GM19463 (cell line): ENCODE results near the gene MBNL2.

Experiments
- ATAC-seq: cut with Tn5 transposase; IDR thresholded peaks from one replicate; pipeline ENCODE4 v1.9.1; 2021; ENCODE audit warnings: mild to moderate bottlenecking, moderate library complexity; ENCODE audit not compliant: unreplicated experiment

MBNL2 gene, protein sequence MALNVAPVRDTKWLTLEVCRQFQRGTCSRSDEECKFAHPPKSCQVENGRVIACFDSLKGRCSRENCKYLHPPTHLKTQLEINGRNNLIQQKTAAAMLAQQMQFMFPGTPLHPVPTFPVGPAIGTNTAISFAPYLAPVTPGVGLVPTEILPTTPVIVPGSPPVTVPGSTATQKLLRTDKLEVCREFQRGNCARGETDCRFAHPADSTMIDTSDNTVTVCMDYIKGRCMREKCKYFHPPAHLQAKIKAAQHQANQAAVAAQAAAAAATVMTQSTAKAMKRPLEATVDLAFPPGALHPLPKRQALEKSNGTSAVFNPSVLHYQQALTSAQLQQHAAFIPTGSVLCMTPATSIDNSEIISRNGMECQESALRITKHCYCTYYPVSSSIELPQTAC

DNA sequence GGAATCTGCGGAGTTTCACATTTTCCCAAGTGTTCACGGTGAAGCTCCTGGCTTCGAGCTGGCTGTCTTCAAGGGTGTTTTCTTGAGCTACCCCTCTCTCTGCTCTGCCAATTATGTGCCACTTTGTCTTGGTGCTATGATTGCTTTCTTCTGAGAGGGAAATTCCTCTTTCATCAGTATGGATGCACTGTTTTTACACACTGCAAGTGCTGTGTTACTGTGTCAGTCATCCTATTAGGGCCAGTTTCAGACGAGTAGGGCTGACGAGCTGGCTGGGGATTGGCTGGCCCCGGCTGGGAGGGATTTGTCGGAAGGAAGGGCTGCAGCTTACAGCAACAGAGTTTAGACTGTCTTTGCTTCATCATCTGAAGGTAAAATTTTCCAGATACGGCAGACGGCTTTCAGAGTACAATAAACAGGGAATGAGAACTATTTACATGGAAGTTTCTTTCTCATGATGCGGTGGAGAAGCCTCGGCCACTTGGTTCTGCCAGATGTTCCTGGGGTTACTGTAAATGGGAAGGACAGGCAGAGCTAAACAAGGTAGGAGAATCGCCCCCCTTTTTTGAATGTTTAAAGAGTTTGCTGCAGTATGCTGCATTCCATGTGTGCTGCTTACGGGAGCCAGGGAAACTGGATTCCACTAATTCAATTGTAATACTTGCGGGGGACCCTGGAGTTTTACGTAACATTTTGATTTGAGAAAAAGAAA lies at the start of gene MBNL2:
TSS of gene MBNL2 (plus strand) at position 345 of the 712 bp plus-strand sequence. CDS start 53,903 bp downstream, outside the sequence.
- ATAC-seq = peak; percentile 96

DNA sequence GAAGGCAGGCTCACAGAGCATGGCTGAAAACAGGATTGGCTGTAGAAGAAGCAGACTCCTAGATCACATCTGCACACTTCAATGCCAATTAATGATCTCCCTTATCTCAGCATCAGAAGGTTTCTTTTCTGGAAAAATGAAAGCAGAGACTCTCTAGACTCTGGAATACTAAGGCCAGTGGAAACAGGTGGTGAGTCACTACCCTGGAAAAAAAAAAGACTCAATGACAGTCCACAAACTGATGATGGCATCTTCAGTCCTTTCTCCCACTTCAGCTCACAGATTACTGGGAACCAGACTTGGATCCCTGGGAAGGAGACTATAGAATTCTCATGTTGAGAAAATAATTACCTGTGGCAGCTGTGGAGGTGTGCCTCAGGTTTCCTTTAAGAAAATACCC lies 47.5 kb upstream of the MBNL2 start:
- ATAC-seq = no peak

DNA sequence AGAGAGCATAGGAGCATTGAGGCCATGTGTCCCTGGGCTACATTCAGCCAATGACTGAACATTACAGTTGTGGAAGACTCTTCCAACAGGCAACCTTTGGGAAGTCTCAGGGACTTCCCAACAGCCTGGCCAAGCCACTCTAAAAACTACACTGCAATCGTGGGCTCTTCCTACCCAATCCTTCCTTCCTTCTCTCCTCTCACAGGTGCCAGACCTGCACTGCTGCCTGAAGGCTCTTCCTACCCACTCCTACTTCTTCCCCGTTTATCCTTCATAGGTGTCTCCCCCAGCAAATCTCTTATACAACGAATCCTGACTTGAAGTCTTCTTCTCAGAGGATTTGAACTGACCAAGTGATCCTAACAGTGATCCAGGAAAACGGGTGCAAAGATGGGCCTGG lies 47.1 kb upstream of the MBNL2 start:
- ATAC-seq = no peak

DNA sequence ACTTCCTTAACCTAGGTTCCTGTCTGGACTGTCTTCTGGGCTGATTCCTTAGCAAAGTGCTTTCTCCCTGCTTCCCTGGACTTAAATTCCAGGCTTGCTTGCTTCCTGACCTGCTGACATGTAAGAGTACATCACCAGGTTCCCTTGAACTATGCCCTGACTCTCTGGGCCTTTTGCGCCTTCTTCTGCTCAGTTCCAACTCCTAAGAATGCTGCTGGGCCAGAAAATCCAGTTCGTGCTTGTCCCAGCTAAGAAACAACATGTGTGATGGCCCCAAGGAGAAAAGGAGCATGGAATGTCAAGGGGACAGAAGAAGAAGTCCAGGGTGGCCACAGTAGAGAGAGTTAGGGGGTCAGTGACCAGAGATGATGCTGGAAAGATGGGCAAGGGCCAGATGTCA lies 42.6 kb upstream of the MBNL2 start:
- ATAC-seq = no peak

DNA sequence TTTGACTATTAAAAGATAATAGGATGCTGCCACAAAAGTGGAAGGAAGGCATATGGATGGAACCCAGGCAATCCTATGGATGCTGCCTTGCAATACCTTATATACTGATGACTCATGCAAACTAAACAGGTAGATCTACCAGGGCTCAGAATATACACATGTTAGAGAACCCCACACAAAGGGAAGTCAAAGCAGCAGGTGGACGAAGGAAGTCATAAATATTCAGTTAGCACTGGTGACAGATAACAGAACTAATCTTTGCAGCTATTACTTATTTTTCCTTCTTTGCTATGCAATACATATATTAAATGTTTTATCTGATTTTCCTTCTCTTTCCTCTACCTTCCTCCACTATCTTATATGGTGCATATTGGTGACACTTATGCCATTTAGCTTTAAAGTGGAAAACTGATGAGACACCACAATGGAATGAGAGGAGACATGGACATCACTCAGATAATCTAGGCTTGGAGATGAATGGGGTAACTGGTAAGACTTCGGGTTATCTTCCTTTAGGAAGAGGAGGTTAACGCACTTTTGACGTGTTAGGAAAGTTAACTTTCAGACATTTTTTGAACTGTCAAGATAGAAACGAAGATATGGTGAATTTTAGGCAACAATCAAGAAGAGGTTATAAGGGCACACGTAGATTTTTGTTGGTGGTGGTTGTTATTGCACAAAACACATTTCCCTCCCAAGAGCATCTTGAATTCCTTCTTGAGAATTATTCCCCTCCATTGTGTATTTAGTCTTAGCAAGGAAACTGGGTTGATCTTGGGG lies 39.8 kb upstream of the MBNL2 start:
- no peak for ATAC-seq

DNA sequence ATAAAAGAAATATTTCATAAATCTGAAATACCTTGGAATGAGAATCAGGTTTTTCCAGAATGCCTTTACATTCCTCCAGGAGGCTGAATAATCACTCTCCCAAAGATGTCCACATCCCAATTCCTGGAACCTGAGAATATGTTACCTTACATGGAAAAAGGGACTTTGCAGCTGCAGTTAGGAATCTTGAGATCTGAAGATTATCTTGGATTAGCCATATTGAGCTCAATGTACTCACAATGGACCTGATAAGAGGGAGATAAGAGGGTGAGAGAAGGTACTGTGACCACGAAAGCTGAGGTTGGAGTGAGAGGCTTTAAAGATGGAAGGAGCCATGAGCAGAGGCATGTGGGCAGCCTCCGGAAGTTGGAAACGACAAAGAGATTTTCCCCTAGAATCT lies 36.8 kb upstream of the MBNL2 start:
- no peak for ATAC-seq

DNA sequence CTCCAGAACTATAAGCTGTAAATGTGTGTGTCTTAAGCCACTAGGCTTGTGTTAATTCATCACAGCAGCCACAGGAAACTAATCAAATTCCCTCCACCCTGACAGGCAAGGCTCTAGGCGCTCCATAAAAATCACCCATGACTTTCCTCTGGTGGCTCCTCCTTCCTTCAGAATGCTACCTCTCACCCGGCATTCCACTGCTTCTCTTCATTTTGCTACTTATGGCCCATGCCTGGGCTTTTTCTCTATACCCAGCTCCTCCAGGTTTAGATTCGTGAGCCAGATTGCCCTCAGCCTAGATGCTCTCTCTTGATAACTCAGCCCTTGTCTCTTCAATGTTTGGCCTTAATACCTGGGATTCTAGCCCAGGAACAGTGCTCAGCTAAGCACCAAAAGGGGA lies 36.4 kb upstream of the MBNL2 start:
- ATAC-seq = no peak

DNA sequence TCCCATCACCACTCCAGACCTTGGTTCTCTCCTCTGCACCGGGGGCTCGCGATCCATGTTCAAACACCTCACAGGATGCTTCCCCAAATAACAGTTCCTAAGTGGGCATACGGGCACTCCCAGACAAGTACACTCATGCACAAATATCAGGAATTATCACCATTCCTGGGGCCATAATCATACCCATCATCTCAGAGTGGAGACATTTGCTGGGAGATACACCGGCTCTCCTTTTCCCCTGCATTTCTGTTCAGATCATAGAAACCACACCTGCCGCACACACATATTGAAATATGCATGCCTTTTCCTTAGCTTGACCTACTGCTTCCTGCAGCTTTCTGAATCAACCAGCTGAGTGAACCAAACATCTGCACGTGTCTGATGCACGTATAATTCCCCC lies 33.9 kb upstream of the MBNL2 start:
- no peak for ATAC-seq

DNA sequence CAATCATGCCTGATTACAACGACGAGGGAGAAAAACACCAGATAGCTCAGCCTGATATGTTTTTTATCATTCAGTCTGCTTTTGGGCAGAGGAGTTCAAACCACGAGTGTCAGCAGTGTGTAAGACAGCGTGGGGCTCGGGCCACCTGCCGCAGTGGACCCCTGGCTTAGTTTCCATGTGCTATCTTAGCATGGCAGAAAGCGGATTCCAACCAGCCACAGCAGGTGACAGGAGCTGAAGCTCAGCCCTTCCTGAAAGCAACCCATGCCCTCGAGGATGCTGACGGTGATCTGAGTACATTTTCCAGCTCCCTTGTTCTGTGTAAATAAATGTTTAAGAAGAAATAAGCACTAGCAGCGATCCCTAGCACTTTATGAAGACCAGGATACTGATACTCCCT lies 32.2 kb upstream of the MBNL2 start:
- no peak for ATAC-seq

DNA sequence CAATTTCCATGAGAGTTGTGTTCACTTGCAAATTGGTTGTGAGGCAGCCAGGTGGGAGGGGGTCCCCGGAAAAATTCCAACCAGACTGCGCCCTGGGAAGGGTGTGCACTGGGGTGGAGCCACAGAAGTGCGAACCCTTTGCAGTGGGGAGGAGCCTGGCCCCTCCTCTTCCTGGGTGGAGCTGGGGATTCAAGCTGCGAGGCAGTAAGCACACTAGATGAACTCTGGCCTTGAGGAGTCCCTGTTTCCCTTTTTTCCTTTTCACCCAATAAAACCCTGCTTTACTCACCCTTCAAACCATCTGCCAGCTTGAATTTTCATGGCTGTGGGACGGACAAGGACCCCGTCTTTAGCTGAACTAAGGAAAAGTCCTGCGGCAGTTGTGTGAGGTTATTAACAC lies 31.0 kb upstream of the MBNL2 start:
- ATAC-seq = no peak

DNA sequence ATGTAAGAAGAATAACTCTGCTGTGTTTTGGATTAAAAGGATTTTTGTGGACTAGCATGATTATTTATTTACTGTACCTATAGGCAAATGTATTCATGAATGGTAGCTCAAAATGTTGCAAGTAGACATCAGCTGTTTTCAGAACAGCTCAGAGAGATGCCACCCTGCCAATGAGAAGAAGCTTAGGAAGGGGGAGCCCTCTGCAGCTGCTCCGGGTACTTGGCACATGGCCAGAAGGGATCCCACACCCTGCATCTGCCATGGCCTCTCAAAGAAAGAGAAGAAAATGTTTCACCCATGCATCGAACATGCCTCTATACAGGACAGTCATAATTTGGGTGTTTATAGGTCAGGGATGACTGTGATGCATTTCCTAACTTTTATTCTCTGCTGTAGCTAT lies 30.5 kb upstream of the MBNL2 start:
- no peak for ATAC-seq

DNA sequence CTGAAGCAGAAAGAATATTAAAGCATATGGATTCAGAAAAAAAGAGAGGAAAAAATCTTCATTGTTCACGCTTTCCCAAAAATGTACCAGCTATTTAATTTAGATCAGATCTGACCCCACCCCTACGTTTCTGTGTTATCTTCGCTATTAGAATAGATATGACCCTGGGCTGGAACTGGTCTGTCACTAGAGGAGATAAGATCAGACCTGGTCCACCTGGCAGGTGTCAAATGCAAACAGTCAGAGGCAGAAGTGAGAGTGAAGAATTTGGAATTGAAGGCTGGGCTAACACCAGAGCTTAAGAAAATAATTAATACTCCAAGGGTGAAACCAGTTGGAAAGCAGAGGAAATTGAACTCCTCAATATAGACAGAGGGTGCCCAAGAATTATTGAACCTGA lies 30.0 kb upstream of the MBNL2 start:
- ATAC-seq = no peak

DNA sequence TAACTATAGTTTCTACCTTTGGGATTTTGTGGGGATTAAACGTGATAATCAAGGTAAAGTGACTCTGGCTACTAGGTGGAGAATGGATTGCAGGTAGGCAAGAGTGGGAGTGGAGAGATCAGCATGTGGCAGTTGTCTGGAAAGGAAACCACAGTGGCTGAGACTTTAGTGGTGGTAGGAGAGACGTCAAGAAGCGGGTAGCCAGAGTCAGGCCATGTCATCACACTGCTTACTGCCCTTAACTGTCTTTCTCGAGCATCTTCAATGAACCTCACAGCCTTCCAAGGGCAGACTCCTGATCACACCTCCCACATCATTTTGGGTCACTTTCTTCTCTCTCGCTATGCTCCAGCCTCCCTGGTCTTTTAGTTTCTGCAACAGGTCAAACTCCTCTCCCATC lies 28.6 kb upstream of the MBNL2 start:
- no peak for ATAC-seq

DNA sequence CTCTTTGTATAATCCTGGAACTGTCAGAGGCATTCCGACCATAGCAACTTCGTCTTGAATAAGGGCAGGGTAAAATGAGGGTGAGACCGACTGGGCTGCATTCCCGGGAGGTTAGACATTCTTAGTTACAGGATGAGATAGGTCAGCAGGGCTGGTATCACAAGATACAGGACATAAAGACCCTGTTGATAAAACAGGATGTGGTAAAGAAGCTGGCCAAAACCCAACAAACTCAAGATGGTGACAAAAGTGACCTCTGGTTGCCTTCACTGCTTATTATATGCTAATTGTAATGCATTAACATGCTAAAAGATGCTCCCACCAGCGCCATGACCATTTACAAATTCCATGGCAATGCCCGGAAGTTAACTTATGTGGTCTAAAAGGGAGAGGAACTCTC lies 27.7 kb upstream of the MBNL2 start:
- no peak for ATAC-seq

DNA sequence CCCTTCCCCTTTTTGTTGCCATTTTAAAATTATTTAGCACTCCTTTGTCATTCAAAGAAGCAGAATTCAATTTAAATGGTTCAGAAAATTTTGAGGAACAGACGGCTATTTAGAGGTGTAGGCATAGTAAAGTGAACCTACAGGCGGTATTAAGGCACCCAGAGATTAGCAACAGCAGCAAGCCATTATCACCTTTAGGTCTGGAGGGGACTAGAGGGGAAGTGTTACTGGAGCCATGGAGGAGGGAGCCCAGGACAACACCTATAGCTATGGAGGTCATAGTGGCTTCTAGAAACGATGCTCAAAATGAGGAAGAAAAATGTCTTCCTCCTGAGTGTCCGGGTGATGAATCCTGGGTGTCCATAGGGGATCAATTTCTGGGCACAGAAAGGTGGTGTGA lies 25.8 kb upstream of the MBNL2 start:
- ATAC-seq = no peak

DNA sequence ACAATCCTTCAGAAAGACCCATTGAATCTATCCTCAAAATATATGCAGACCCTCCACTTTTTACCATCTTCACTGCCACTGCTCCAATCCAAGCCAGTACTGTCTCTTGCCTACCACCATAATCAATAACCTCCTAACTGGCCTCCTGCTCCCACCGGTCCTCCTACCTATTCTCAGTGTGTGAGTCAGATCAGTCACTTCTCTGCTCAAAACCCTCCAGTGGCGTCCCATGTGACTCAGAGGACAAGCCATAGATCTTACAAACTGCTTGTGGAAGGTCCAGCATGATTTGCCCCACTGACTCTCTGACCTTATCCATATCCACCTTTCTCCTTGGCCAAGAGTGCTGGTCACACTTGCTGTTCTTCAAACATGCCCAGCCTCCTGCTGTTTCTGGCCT lies 23.4 kb upstream of the MBNL2 start:
- peak; percentile 68 for ATAC-seq

DNA sequence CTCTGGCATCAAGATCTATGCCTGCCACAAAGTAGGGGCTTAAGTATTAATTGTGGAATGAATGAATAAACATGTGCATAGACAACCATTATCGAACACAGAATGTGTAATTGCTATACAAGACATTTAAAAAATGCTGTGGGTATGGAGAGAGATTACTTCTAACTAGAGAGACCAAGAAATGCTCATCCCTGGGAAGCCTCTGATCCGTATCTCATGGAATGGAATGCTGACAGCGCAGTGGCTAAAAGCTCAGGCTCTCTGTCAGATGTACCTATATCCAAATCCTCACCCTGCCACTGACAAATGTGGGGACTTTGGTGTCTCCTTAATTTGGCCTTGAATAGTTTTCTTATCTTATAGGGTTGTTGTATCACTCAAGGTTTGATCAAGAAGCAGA lies 22.7 kb upstream of the MBNL2 start:
- no peak for ATAC-seq

DNA sequence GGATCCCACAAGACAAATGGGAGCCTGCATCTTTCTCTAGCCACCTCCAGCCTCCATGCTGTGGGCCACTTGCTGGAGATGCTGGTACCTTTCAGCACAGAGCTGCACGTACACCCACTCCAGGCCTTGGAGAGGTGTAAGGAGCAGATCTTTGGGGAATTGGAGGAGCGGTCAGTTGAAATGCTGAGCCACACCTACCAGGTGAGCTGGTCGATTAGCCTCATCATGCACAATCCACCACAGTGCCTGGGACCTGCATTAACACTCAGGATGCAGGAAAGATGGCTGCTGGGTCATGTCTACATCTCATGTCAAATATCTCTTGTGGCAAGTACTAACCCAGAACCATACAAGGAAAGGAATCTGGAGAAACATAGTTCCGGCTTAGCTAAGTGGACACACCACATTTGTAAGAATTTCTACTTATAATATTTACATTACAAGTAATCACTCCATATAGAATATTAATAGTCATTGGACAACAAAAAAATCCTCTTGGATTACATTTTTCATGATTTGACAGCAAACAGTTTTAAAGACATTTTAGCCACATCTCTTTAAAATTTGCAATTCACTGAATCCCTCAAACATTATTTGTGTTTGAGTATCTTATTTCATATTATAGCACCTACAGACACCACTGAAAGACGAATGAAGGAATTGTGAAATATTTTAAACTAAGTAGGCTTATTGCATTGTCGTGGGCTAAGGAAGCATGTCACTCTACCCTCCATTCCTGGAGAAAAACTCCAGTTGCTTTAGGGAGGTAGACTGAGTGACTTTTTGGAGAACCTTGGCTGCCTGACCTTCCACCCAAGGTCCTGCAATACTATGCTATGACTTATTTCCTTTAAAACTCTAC lies 21.8 kb upstream of the MBNL2 start:
- no peak for ATAC-seq

DNA sequence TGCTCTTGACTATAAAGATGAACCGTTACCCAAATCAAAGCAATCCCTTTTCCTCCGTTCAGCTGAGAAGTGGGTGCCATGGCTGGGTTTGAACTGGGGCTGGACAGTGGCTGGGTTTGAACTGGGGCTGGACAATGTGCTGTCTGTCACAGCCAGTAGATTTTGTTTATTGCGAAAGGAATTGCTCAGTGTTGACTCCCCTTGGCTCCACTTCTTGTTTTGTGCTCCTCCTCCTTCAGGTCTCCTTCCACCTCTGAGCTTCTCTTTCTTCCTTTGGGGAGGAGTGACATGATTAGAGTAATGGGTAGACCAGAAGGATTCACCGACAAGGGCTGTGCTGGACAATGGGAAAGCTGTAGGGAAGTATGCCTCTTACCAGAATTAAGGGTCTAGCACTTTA lies 19.4 kb upstream of the MBNL2 start:
- no peak for ATAC-seq

DNA sequence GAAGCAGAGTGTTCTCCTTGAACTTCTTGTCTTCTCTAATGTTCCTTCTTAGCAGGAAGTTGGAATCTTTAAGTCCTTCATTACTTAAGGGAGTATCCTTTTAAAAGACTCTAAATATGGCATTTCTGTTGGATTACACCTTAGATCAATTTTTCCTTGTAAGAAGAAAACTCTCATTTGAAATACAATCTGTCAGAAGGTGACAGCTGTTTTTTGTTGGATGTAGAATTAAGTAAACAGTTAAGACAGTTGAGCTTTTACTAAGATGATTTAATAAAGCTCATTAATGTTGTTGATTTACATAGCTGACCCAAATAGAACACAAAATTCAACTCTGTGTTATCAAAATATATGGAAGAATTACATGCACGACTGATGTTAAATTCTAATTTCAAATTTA lies 16.7 kb upstream of the MBNL2 start:
- no peak for ATAC-seq

DNA sequence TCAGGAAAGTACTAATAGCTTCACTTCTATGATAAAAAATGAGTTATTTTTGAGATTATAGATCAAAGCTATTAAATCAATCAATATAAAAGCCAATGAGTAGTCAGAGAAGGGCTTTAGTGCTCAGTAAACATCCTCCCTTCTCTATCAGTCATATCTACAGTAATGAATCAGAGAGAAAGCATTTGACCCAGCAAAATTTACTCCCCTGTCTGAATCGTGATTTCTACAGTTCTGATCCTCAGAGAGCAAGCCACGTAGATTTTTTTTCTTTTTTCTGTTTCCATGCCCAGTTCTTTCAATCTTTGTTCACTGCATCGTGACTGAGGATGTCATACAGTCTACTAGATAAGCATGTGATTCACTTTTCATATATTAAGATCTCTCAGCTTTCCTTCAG lies 16.2 kb upstream of the MBNL2 start:
- no peak for ATAC-seq
